GM12872 (cell line): ENCODE measurements around the gene CYLD.

Source experiments
- TF ChIP-seq, protein P1 (sequence below): IDR thresholded peaks from 3 replicates; pipeline ENCODE4 v1.5.1; 2011; ENCODE audit warnings: low read depth, mild to moderate bottlenecking, low read length, moderate library complexity; ENCODE audit not compliant: insufficient read depth

The CYLD gene

GRCh38 chr16:50822671-50823070, 80.8 kb downstream of the CYLD start:
- TF ChIP-seq, protein P1, sequence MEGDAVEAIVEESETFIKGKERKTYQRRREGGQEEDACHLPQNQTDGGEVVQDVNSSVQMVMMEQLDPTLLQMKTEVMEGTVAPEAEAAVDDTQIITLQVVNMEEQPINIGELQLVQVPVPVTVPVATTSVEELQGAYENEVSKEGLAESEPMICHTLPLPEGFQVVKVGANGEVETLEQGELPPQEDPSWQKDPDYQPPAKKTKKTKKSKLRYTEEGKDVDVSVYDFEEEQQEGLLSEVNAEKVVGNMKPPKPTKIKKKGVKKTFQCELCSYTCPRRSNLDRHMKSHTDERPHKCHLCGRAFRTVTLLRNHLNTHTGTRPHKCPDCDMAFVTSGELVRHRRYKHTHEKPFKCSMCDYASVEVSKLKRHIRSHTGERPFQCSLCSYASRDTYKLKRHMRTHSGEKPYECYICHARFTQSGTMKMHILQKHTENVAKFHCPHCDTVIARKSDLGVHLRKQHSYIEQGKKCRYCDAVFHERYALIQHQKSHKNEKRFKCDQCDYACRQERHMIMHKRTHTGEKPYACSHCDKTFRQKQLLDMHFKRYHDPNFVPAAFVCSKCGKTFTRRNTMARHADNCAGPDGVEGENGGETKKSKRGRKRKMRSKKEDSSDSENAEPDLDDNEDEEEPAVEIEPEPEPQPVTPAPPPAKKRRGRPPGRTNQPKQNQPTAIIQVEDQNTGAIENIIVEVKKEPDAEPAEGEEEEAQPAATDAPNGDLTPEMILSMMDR = no peak

DNA sequence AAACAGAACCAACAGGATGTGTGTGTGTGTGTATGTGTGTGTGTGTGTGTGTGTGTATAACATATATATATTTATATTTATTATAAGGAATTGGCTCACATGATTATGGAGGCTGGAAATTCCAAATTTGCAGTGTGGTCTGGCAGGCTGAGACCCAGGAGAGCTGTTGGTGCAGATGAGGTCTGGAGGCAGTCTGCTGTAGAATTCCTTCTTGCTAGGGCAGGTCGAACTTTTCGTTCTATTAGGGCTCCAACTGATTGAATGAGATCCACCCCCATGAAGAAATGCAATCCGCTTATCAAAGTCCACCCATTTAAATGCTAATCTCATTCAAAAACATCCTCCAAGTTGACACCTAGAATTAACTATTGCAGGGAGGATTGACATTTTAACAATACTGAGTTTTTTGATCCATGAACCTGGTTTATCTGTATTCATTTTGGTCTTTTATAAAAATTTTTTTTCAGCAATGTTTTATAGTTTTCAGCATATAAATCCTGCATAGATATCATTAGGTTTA, 85.0 kb downstream of the CYLD start:
- TF ChIP-seq, protein P1 = no peak

DNA sequence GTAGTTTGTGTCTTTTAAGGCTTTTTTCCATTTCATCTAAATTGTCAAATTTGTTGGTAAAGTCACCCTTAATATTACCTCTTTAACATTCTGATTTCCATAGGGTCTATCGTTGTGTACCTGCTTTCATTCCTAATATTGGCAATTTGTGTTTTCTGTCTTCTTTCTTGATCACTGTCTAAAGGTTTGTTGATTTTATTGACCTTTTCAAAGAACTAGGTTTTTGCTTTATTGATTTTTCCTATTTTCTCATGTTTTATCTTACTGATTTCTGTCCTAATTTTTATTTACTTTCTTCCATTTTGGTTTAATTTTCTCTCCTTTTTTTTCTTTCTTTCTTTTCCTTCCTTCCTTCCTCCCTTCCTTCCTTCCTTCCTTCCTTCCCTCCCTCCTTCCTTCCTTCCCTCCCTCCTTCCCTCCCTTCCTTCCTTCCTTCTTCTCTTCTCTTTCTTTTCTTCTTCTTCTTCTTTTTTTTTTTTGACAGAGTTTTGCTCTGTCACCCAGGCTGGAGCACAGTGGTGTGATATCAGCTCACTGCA, 86.3 kb downstream of the CYLD start:
- TF ChIP-seq, protein P1 = no peak

DNA sequence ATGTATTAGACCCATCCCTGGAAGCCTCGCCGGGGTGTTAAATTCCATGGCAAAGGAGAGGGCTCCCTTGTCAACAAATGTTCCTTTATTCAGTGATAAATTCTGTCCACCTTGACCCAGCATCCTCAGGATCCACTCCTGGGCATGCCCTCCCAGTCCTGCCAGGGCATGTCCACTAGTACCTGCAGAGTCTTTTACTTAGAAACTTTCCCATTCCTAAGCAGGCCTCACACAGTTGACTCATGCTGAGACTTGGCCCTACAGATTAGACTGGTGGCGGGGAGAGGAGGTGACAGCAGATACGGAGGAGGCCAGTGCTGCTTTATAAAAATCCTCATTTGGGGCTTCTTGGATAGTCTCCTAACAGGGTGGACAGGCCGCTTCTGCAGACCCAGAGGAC, 88.8 kb downstream of the CYLD start:
- TF ChIP-seq, protein P1 = no peak

DNA sequence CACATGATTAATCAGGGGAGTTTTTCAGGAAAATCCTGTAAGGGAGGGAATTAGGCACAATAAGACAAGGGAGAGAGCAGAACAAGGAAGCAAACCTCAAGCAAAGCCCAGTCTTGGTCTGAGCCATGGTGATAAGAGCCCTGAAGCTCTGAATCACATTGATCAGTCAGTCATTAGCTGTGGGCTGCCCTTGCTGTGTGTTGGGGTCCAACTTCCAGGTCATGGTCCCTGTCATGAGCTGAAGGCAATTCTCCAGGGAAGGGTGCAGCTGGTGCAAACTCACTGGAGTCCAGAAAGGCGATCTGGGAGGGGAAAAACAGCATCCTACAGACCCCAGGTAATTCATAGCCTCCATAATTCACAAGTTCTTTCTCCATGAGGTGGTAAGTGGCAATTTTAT, 89.9 kb downstream of the CYLD start:
- TF ChIP-seq, protein P1 = no peak

GRCh38 chr16:50833929-50834328, 92.0 kb downstream of the CYLD start:
- TF ChIP-seq, protein P1 = no peak

DNA sequence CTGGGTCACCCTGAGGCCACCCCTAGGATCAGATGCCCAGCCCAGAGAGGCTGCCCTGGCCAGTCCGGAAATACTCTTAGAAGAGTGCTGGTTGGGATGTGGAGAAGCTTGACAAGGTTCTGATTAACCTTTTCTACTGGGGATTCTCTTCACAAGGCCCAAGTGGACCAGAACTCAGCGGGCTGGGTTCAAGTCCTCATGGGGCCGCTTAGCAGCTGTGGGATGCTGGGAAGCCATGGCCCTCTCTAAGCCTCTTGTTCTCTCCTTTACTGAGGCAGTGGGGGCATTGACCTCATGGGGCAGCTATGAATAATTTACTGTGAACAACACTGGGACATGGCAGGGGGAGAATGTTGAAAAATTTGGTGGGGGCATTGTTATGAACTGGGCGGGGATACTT, 92.8 kb downstream of the CYLD start:
- TF ChIP-seq, protein P1 = no peak
